Naive thymus-derived CD8-positive, alpha-beta T cell (primary cell): ENCODE measurements around the gene ATF1. TPM values are rescaled to one million over a fixed set of nuclear protein-coding genes. Genes with fewer than 3 reads are reported as not detected.

Experiments
- ATAC-seq, 2 donors: fragments of 150-1000 bp; cut with Tn5 transposase in 1 of 2; sonication (Bioruptor Pico), chemical (Tn5 transposase) in 1 of 2; 1 replicate in 1 of 2; 2 replicates in 1 of 2; pipeline ENCODE4 v1.10.0; 2021; ENCODE audit warnings: mild to moderate bottlenecking in 2 of 2, moderate library complexity in 2 of 2
- POLR2A ChIA-PET: fragments of 350-600 bp; sonication (Branson Sonifier 250); formaldehyde crosslinking; loops from one replicate; lab custom pipeline; 2021; ENCODE audit warnings: antibody characterized with exemption; lab: Charles Lee
- DNase-seq, 10 donors: peaks; one replicate each; pipeline versions ENCODE4 v3.0.0 to v3.0.0-alpha.2; 2020 to 2022
- H3K27ac Mint-ChIP-seq, 10 donors: one replicate each; pipeline ENCODE4 v1.8.0; 2020 to 2022; ENCODE audit warnings: mild to moderate bottlenecking in 10 of 10, mixed read lengths in 10 of 10, moderate library complexity in 4 of 10, inconsistent platforms in 1 of 10
- H3K27me3 Mint-ChIP-seq, 5 donors: one replicate each; pipeline ENCODE4 v1.8.0; 2021 to 2022; ENCODE audit warnings: mixed read lengths in 5 of 5
- H3K36me3 Mint-ChIP-seq, 3 donors: one replicate each; pipeline ENCODE4 v1.8.0; 2020 to 2022; ENCODE audit warnings: mixed read lengths in 3 of 3, mild to moderate bottlenecking in 2 of 3, inconsistent platforms in 1 of 3
- H3K4me1 Mint-ChIP-seq, 4 donors: one replicate each; pipeline ENCODE4 v1.8.0; 2021 to 2022; ENCODE audit warnings: mixed read lengths in 4 of 4
- H3K4me3 Mint-ChIP-seq, 10 donors: one replicate each; pipeline ENCODE4 v1.8.0; 2020 to 2022; ENCODE audit warnings: mild to moderate bottlenecking in 10 of 10, mixed read lengths in 10 of 10, moderate library complexity in 6 of 10, inconsistent platforms in 1 of 10
- H3K9me3 Mint-ChIP-seq, 9 donors: one replicate each; pipeline ENCODE4 v1.8.0; 2020 to 2022; ENCODE audit warnings: mixed read lengths in 9 of 9, mild to moderate bottlenecking in 3 of 9, inconsistent platforms in 1 of 9, moderate library complexity in 1 of 9
- polyA plus RNA-seq, 3 donors: library from polyadenylated mRNA; unstranded; fragments of 300-500 nt; fragmentation: Illumina TruSeq; gene quantifications; one replicate each; pipeline ENCODE4 v1.2.3, GENCODE V29; 2021
- total RNA-seq, 8 experiments: library from RNA in 2 of 8; stranded (reverse) in 2 of 8; gene quantifications; one replicate each; pipeline ENCODE4 v1.2.3 and lab custom pipeline; 2021 to 2026

Gene ATF1
- total and polyA plus RNA-seq, 5 experiments from 2014 or later: 23.5 to 46.5 (median 36.3) TPM

DNA sequence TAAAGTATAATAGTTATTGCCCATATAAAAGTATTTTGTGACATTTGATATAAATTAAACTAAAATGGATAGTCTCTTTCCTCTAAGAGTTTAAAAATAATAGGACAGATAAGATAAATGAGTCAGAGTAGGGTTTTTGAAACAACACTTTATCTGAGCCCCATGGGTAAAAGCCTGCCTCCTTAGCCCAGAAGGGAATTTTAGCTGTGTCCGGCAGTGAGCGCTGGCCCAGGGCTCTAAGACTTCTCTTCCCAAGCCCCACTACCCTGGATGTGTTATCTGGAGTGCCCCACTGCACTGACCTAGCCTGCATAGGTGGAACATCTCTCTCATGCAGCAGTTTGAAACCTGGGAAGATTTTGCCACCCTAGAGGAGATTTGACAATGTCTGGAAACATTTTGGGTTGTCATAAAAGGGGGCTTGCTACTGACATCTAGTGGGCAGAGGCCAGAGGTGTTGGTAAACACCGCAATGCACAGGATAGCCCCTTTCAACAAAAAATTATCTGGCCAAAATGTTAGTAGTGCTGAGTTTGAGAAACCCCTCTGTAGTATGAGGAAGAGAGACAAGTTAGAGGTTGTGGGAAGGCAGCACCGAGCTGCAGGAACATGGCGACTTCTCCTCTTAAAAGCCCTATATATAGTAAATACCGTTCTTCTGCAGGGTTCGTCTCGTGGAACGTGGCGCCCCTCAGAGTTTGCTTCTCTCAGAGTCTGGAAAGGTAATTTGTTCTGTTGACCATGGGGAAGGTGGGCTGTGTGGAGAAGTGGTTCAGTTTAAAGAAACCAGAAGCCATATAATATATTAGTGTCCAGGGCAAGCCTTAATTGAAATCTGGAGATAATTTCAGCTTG lies 29.3 kb upstream of the ATF1 start:
- peak; percentile 53 to 69 for ATAC-seq
- H3K4me1 Mint-ChIP-seq: no peaks in the 10 kb centered on the region
- peaks cover 0 to 94% (median 34%) of the 10 kb centered on the region in 3 donors for H3K36me3 Mint-ChIP-seq

DNA sequence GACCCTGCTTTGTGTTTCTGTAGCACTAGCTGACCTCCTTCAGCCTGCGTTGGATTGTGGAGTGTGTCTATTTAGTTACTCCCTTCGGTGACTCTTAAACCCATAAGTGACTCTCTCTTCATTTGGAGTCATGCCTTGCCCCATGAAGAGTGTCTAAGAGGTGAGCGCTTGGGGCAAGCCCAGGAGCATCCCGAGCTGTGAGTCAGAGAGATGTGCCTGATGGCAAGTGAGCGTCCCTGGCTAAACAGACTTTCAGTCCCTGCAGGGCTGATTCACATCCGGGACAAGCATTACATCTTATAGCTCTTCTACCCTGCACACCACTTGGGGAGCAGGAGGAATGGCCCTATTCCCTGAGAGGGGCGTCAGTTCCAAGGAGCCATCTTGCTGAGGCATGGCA lies 24.3 kb upstream of the ATF1 start:
- H3K4me3 Mint-ChIP-seq: no peak overlapping the region
- no peaks in the 10 kb centered on the region for H3K9me3 Mint-ChIP-seq
- no peaks in the 10 kb centered on the region for H3K27me3 Mint-ChIP-seq
- H3K4me1 Mint-ChIP-seq: no peaks in the 10 kb centered on the region
- H3K36me3 Mint-ChIP-seq: peaks cover 0 to 95% (median 37%) of the 10 kb centered on the region in 3 donors
- no peak for DNase-seq
- POLR2A ChIA-PET: interaction anchor here (0.6 kb wide), 1 partner anchor 633 kb away, joined by 5 read pairs; no protein-coding TSS in a partner anchor
- no peak for ATAC-seq
- H3K27ac Mint-ChIP-seq: peak overlapping the region in 1 of 10 donors; percentile 38

More for the DNA sequence above, 29.3 kb upstream of the ATF1 start:
- no peak overlapping the region for H3K4me3 Mint-ChIP-seq
- H3K27me3 Mint-ChIP-seq: no peaks in the 10 kb centered on the region
- peak in 3 of 10 donors; percentile 1 to 28 (median 22) for DNase-seq
- H3K27ac Mint-ChIP-seq: peak overlapping the region in 1 of 10 donors; percentile 74
- H3K9me3 Mint-ChIP-seq: no peaks in the 10 kb centered on the region
- POLR2A ChIA-PET: no interaction called here

DNA sequence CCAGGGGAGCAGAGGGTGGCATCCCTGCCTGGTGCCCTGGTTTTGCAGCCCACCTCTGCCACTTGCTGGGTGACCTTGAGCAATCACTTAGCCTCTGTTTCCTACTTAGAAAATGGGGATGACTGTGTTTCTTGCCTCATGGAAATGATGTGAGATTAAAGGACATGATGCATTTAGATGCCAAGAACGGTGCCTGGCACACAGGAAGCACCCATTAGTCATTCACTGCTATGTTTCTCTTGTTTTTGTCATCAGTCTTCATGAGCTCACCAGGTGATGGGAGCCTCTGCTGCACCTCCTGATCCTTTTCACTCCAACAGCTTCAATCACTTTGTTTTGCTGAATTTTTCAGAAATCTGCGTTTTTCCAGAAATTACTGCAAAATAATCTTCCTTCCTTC lies 23.6 kb upstream of the ATF1 start:
- no peak for DNase-seq
- Mint-ChIP-seq H3K4me3 (peak overlapping the region in 1 of 10 donors; percentile 45), H3K4me1 (no peaks in the 10 kb centered on the region), H3K9me3 (no peaks in the 10 kb centered on the region), H3K36me3 (peaks cover 0 to 95% (median 35%) of the 10 kb centered on the region in 3 donors), H3K27ac (peak overlapping the region in 5 of 10 donors; percentile 22 to 80 (median 68)), H3K27me3 (no peaks in the 10 kb centered on the region)
- POLR2A ChIA-PET: no interaction called here
- no peak for ATAC-seq

DNA sequence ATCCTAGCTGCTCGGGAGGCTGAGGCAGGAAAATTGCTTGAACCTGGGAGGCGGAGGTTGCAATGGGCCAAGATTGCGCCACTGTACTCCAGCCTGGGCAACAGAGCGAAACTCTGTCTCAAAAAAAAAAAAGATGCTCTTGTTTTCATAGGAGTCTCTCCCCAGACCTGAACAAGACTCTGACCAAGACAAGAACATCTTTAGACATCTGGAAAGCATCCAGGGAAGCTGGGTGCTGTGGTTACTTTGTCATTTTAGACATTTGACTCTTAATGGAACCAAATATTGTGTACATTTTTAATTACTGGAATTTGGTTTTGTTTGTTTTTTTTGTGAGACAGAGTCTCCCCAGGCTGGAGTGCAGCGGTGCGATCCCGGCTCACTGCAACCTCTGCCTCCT lies 21.1 kb upstream of the ATF1 start:
- H3K27ac Mint-ChIP-seq: peak overlapping the region in 1 of 10 donors; percentile 8
- ATAC-seq (no peak), DNase-seq (no peak)
- no peak overlapping the region for H3K4me3 Mint-ChIP-seq
- peaks cover 5 to 91% (median 36%) of the 10 kb centered on the region in 3 donors for H3K36me3 Mint-ChIP-seq
- no peaks in the 10 kb centered on the region for H3K27me3 Mint-ChIP-seq
- H3K9me3 Mint-ChIP-seq: no peaks in the 10 kb centered on the region
- H3K4me1 Mint-ChIP-seq: no peaks in the 10 kb centered on the region
- POLR2A ChIA-PET: interaction anchor here (0.7 kb wide), 1 partner anchor 21 kb away, joined by 3 read pairs; the partner anchor contains the start of gene ATF1

DNA sequence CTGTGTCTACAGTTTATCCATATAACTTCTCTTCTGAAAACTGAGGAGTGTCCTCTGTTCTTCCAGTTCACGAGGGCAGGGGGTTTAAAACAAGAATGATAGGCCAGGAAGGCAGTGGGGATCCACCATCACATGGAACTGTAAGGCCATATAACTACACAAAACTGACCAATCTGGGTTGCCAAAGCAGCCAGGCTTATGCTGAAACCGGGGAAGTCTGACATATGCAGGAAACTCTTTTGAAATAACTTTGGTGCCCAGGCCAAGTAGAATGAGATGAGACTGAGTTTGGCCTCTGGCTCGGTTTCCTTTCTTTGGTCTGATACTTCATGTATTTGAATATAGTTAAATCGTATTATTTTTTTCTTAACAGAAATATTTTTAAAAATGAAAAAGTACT lies 18.0 kb upstream of the ATF1 start:
- Mint-ChIP-seq H3K4me1 (no peaks in the 10 kb centered on the region), H3K27me3 (no peaks in the 10 kb centered on the region), H3K9me3 (no peaks in the 10 kb centered on the region), H3K4me3 (no peak overlapping the region), H3K36me3 (peaks cover 5 to 82% (median 27%) of the 10 kb centered on the region in 3 donors), H3K27ac (peak overlapping the region in 1 of 10 donors; percentile 8)
- DNase-seq (no peak), ATAC-seq (no peak)
- POLR2A ChIA-PET: no interaction called here

DNA sequence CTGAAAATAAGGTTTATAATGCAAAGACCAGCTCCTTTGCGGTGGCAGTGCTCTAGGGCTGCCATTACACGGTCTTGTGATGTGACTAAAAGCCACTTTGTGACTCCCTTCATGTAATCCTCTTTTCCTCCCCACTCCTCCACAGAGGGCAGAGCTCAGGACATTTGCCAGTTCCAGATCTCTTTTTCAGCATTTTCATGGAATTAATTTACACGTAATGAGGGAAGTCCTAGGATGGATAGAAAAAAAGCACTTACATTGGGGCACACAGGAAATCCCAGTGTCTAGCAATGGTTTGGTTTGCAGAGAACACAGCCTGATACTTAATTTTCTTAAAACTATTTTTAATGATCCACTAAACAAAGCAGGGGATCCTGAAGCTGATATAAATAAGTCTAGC lies 17.5 kb upstream of the ATF1 start:
- peaks cover 5 to 76% (median 22%) of the 10 kb centered on the region in 3 donors for H3K36me3 Mint-ChIP-seq
- POLR2A ChIA-PET: no interaction called here

DNA sequence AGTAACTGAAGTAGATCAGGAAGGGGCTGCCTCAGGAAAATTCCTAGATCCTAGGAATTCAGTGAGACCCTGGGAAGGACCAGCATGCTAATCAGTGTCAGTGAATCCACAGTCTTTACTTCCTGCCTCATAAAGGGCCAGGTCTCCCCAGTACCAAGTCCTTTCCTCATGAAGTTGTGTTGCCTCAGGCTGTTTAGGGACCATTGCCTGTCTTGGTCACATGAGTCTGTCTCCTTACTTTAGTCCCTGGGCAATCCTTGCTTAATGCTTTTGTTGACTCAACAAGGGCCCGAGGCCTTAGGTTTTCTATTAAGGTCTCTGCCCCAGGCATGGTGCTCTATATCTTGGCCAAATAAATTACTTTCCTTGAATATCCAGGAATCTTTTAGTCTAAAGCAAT lies 16.1 kb upstream of the ATF1 start:
- no peak overlapping the region for H3K27ac Mint-ChIP-seq
- POLR2A ChIA-PET: no interaction called here
- ATAC-seq (no peak), DNase-seq (no peak)
- H3K9me3 Mint-ChIP-seq: no peaks in the 10 kb centered on the region
- peaks cover 5 to 62% (median 20%) of the 10 kb centered on the region in 3 donors for H3K36me3 Mint-ChIP-seq
- H3K4me3 Mint-ChIP-seq: no peak overlapping the region
- peaks cover 0 to 3% (median 0%) of the 10 kb centered on the region in 4 donors for H3K4me1 Mint-ChIP-seq
- no peaks in the 10 kb centered on the region for H3K27me3 Mint-ChIP-seq

More for the DNA sequence above, 17.5 kb upstream of the ATF1 start:
- ATAC-seq (no peak), DNase-seq (no peak)
- H3K4me3 Mint-ChIP-seq: peak overlapping the region in 1 of 10 donors; percentile 29
- no peaks in the 10 kb centered on the region for H3K4me1 Mint-ChIP-seq
- H3K9me3 Mint-ChIP-seq: no peaks in the 10 kb centered on the region
- H3K27me3 Mint-ChIP-seq: no peaks in the 10 kb centered on the region
- peak overlapping the region in 1 of 10 donors; percentile 35 for H3K27ac Mint-ChIP-seq

DNA sequence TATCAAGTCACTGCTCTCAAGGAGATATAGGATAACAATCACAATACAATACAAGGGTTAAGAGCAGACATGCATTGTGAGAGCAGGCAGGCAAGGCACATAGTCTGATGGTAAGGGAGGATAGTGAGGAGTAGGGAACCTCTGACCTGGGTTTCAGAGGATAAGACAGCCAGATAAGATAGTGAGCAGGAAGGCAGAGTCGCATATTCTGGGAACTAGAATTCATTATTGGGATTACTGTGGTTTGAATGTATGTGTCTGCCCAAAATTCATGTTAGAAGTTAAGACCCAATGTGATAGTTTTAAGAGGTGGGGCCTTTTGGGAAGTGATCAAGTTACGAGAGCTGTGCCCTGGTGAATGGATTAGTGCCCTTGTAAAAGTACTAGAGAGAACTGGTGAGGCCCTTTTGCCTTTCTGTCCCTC lies 14.4 kb upstream of the ATF1 start:
- H3K36me3 Mint-ChIP-seq: peaks cover 5 to 47% (median 20%) of the 10 kb centered on the region in 3 donors

DNA sequence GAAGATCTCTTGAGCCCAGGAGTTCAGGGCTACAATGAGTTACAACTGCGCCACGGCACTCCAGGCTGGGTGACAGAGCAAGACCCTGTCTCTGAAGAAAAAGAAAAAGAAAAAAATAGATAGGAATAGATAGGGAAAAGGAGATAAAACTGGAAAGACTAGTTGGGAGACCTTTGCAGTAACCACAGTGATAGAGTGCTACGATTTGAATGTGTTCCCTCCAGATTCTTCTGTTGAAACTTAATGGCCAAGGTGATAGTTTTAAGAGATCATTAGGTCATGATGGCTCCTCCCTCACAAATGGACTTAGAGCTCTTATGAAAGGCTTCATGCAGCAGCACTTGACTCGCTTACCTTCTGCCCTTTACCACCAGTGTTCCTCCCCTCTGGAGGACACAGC lies 13.5 kb upstream of the ATF1 start:
- Mint-ChIP-seq H3K27me3 (no peaks in the 10 kb centered on the region), H3K27ac (peak overlapping the region in 3 of 10 donors; percentile 3 to 70 (median 69)), H3K4me3 (no peak overlapping the region), H3K4me1 (peaks cover 0 to 3% (median 0%) of the 10 kb centered on the region in 4 donors), H3K9me3 (no peaks in the 10 kb centered on the region), H3K36me3 (peaks cover 5 to 38% (median 20%) of the 10 kb centered on the region in 3 donors)
- POLR2A ChIA-PET: no interaction called here
- no peak for ATAC-seq
- no peak for DNase-seq

More for the DNA sequence above, 14.4 kb upstream of the ATF1 start:
- H3K27me3 Mint-ChIP-seq: no peaks in the 10 kb centered on the region
- DNase-seq: no peak
- no peak for ATAC-seq
- no peak overlapping the region for H3K4me3 Mint-ChIP-seq
- peak overlapping the region in 3 of 10 donors; percentile 4 to 57 (median 37) for H3K27ac Mint-ChIP-seq
- POLR2A ChIA-PET: no interaction called here
- H3K4me1 Mint-ChIP-seq: peaks cover 0 to 3% (median 0%) of the 10 kb centered on the region in 4 donors
- H3K9me3 Mint-ChIP-seq: no peaks in the 10 kb centered on the region

DNA sequence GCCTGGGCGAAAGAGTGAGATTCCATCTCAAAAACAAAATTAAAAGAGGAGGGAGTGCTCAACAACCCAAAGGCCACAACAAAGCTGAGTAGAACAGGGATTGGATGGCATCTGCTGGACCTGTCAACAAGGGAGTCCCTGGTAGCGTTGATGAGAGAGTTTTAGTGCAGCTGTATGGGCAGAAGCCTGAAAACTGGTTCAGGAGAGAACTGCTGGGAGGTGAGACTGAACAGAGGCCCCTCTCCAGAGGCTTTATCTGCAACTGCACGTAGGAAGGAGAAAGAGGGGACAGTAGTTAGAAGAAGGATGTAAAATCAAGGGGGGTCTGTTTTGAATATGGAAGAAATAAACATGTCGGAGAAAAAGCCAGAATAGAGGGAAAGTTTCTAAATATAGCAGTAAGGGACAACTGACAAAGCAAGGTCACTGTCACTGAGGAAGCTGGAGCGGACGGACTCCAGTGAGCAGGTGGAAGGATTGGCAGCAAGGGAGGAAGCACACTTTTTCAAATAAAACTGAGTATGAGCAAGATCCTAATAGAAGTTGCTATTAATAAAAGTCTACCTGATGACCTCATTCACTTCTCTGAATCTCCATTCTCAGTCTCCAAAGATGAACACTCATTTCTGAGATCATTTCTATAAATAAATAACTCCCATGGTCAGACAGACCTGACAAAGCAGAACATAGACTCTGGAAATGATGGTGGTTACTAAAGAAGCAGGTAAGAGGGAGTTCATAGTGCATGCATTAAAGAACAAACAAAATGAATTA lies 11.8 kb upstream of the ATF1 start:
- POLR2A ChIA-PET: interaction anchor here (0.6 to 1.3 kb wide), 2 partner anchors 13 to 209 kb away, joined by 3 read pairs; no protein-coding TSS in a partner anchor
- ATAC-seq (no peak), DNase-seq (no peak)
- Mint-ChIP-seq H3K4me3 (no peak overlapping the region), H3K27ac (peak overlapping the region in 5 of 10 donors; percentile 31 to 90 (median 76)), H3K36me3 (peaks cover 0 to 24% (median 14%) of the 10 kb centered on the region in 3 donors), H3K9me3 (no peaks in the 10 kb centered on the region), H3K4me1 (peaks cover 0 to 3% (median 0%) of the 10 kb centered on the region in 4 donors), H3K27me3 (no peaks in the 10 kb centered on the region)

DNA sequence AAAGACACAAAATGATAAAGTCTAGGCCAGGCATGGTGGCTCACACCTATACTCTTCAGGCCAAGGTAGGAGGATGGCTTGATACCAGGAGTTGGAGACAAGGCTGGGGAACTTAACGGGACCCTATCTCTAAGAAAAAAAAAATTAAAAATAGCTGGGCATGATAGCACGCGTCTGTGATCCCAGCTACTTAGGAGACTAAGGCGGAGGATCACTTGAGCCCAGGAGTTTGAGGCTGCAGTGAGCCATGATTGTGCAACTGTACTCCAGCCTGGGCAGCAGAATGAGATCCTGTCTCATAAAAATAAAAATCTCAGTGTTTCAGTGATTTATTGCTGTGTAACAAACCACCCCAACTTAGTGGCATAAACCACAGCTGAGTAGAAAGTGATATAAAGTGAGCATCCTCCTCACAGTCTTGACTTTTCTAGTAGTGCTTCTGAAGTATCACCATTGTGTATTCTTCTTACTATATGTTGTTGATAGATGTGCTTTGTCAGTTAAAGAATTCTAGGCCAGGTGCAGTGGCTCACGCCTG lies 10.6 kb upstream of the ATF1 start:
- Mint-ChIP-seq H3K4me3 (peak overlapping the region in 1 of 10 donors; percentile 3), H3K4me1 (peaks cover 0 to 3% (median 0%) of the 10 kb centered on the region in 4 donors), H3K36me3 (peaks cover 0 to 15% (median 10%) of the 10 kb centered on the region in 3 donors), H3K27me3 (no peaks in the 10 kb centered on the region), H3K27ac (no peak overlapping the region), H3K9me3 (no peaks in the 10 kb centered on the region)
- no peak for DNase-seq
- ATAC-seq: no peak
- POLR2A ChIA-PET: interaction anchor here (0.7 to 0.8 kb wide), 2 partner anchors 8 to 524 kb away, joined by 3 read pairs; no protein-coding TSS in a partner anchor
